Suppressor macrophage treated with lipopolysaccharide for 4 hours (primary cell): ENCODE measurements around the gene TRPM3.
"Not testable (repeated sequence)": the region's sequence is repeated elsewhere in the genome, so short reads cannot be mapped to it uniquely, and the experiment has no call there.

Experiments
- DNase-seq: peaks from one replicate; pipeline ENCODE4 v3.0.0-alpha.2; 2020

Gene TRPM3

GRCh38 chr9:70988551-70988950, 132.9 kb downstream of the TRPM3 start:
- no peak for DNase-seq

- no peak for DNase-seq
Measured at GRCh38 chr9:70987986-70988385, 133.4 kb downstream of the TRPM3 start.

GRCh38 chr9:70986984-70987383, 134.4 kb downstream of the TRPM3 start:
- DNase-seq, result no peak

- no peak for DNase-seq
Measured at GRCh38 chr9:70983723-70984295, 137.6 kb downstream of the TRPM3 start.

GRCh38 chr9:70981312-70981711, 140.1 kb downstream of the TRPM3 start:
- no peak for DNase-seq

GRCh38 chr9:70979966-70980365, 141.5 kb downstream of the TRPM3 start:
- DNase-seq, result no peak

- no peak for DNase-seq
Measured at GRCh38 chr9:70978085-70978484, 143.3 kb downstream of the TRPM3 start.

- DNase-seq, result no peak
Measured at GRCh38 chr9:70975821-70976220, 145.6 kb downstream of the TRPM3 start.

GRCh38 chr9:70971723-70972122, 149.7 kb downstream of the TRPM3 start:
- DNase-seq, result no peak

GRCh38 chr9:70966380-70966779, 155.0 kb downstream of the TRPM3 start:
- DNase-seq, result not testable (repeated sequence)

GRCh38 chr9:70964861-70965260, 156.6 kb downstream of the TRPM3 start:
- no peak for DNase-seq

- DNase-seq, result no peak
Measured at GRCh38 chr9:70963554-70963953, 157.9 kb downstream of the TRPM3 start.

- no peak for DNase-seq
Measured at GRCh38 chr9:70962761-70963440, 158.5 kb downstream of the TRPM3 start.

- DNase-seq, result no peak
Measured at GRCh38 chr9:70959366-70959765, 162.1 kb downstream of the TRPM3 start.

GRCh38 chr9:70954596-70955143, 166.8 kb downstream of the TRPM3 start:
- no peak for DNase-seq

GRCh38 chr9:70954126-70954525, 167.3 kb downstream of the TRPM3 start:
- no peak for DNase-seq

- DNase-seq, result no peak
Measured at GRCh38 chr9:70951749-70952727, 169.4 kb downstream of the TRPM3 start.

- DNase-seq, result no peak
Measured at GRCh38 chr9:70950270-70950669, 171.2 kb downstream of the TRPM3 start.

- no peak for DNase-seq
Measured at GRCh38 chr9:70949239-70949638, 172.2 kb downstream of the TRPM3 start.

GRCh38 chr9:70948744-70949143, 172.7 kb downstream of the TRPM3 start:
- DNase-seq, result no peak

GRCh38 chr9:70947511-70947910, 173.9 kb downstream of the TRPM3 start:
- no peak for DNase-seq

- DNase-seq, result no peak
Measured at GRCh38 chr9:70947086-70947485, 174.3 kb downstream of the TRPM3 start.

- no peak for DNase-seq
Measured at GRCh38 chr9:70945301-70945700, 176.1 kb downstream of the TRPM3 start.
